Measurements from ENCODE around the gene CORO1A.
A peak's percentile ranks its signal among the peaks of the same experiment; 100 is the strongest.
"Not testable (repeated sequence)": the region's sequence is repeated elsewhere in the genome, so short reads cannot be mapped to it uniquely, and the experiment has no call there.

CORO1A gene

GRCh38 chr16:30173054-30173453 lies 10.3 kb upstream of the CORO1A start:
- no peak for DNase-seq

- DNase-seq: peak; percentile 37 to 66 (median 51)
Observed at GRCh38 chr16:30176876-30177275, 6.5 kb upstream of the CORO1A start.

- no peak for DNase-seq
Observed at GRCh38 chr16:30179195-30179594, 4.2 kb upstream of the CORO1A start.

GRCh38 chr16:30179931-30180330 lies 3.5 kb upstream of the CORO1A start:
- DNase-seq: no peak

GRCh38 chr16:30180741-30181140 lies 2.7 kb upstream of the CORO1A start:
- DNase-seq: peak in 2 of 4 experiments; percentile 20 to 27

GRCh38 chr16:30184096-30184890 lies 891 bp downstream of the CORO1A start:
- peak; percentile 43 to 72 (median 61) for DNase-seq

GRCh38 chr16:30184891-30185682 lies 1.7 kb downstream of the CORO1A start:
- DNase-seq: peak; percentile 51 to 70 (median 66)

- peak; percentile 81 to 90 (median 87) for DNase-seq
Observed at GRCh38 chr16:30185683-30186421, 2.5 kb downstream of the CORO1A start.

- DNase-seq: peak in 3 of 4 experiments; percentile 31 to 45 (median 45)
Observed at GRCh38 chr16:30186444-30186781, 3.0 kb downstream of the CORO1A start.

GRCh38 chr16:30186782-30187555 lies 3.6 kb downstream of the CORO1A start:
- DNase-seq: peak; percentile 83 to 92 (median 88)

GRCh38 chr16:30187556-30187865 lies 4.1 kb downstream of the CORO1A start:
- no peak for DNase-seq

- DNase-seq: no peak
Observed at GRCh38 chr16:30187971-30188561, 4.7 kb downstream of the CORO1A start.

- DNase-seq: not testable (repeated sequence)
Observed at GRCh38 chr16:30191158-30191557, 7.8 kb downstream of the CORO1A start.

- DNase-seq: not testable (repeated sequence)
Observed at GRCh38 chr16:30193098-30193497, 9.7 kb downstream of the CORO1A start.

- not testable (repeated sequence) for DNase-seq
Observed at GRCh38 chr16:30193615-30194014, 10.2 kb downstream of the CORO1A start, which contains the start of the genes BOLA2B and SLX1A. TSS of gene BOLA2B (minus strand) at chr16:30193666. CDS start at chr16:30193595, 71 bp downstream. TSS of gene SLX1A (plus strand) at chr16:30193875. CDS start at chr16:30194085, 210 bp downstream.

- DNase-seq: not testable (repeated sequence)
Observed at GRCh38 chr16:30194172-30194925, 10.9 kb downstream of the CORO1A start.

- not testable (repeated sequence) for DNase-seq
Observed at GRCh38 chr16:30197001-30197400, 13.6 kb downstream of the CORO1A start.

GRCh38 chr16:30199049-30199448 lies 15.6 kb downstream of the CORO1A start, which contains the start of gene SULT1A3:
TSS of gene SULT1A3 (plus strand) at chr16:30199255. CDS start at chr16:30200729, 1,474 bp downstream.
- not testable (repeated sequence) for DNase-seq

GRCh38 chr16:30199608-30200343 lies 16.4 kb downstream of the CORO1A start:
- not testable (repeated sequence) for DNase-seq

Measured in suppressor macrophage (primary cell).